Mucosa of descending colon (tissue), 3 donors: Measurements from ENCODE around the gene SUCLG2. TPM values are rescaled to one million over a fixed set of nuclear protein-coding genes. Genes with fewer than 3 reads are reported as not detected.

Experiments used
- ATAC-seq: fragments of 200-7000 bp; cut with Tn5 transposase; one replicate; pipeline ENCODE4 v1.9.1; 2020; ENCODE audit warnings: mild to moderate bottlenecking, moderate library complexity
- DNase-seq, 3 donors: peaks; one replicate each; pipeline ENCODE4 v3.0.0-alpha.2; 2020
- H3K36me3 ChIP-seq: fragments of 200-600 bp; one replicate; pipeline ENCODE4 v1.8.0; 2021; ENCODE audit warnings: low read depth, mild to moderate bottlenecking
- H3K4me1 ChIP-seq: fragments of 200-600 bp; one replicate; pipeline ENCODE4 v1.8.0; 2021; ENCODE audit warnings: low read depth, mild to moderate bottlenecking
- H3K4me3 ChIP-seq: fragments of 200-600 bp; one replicate; pipeline ENCODE4 v1.8.0; 2021; ENCODE audit warnings: mild to moderate bottlenecking
- H3K9me3 ChIP-seq: fragments of 200-600 bp; one replicate; pipeline ENCODE4 v1.8.0; 2021; ENCODE audit warnings: mild to moderate bottlenecking
- CTCF ChIP-seq: fragments of 200-600 bp; IDR thresholded peaks from one replicate; pipeline ENCODE4 v1.8.0; 2022; ENCODE audit warnings: antibody characterized with exemption, mild to moderate bottlenecking
- intact Hi-C, 2 donors: fragments of 100-400 bp; cut with DNase I in 1 of 2; cut with micrococcal nuclease in 1 of 2; formaldehyde crosslinking; loops; one replicate each; pipeline versions ENCODE4 v1.11.0 to v1.11.1; 2022; cut with DNase I, micrococcal nuclease
- total RNA-seq, 3 donors: library from RNA; stranded (reverse); fragmentation: NEBNext Ultra II Directional in 2 of 3; extraction: Animal tissue kit (Norgen Biotek cat#: 25700) in 2 of 3; gene quantifications; one replicate each; pipeline versions ENCODE4 v1.2.1 to v1.2.4, GENCODE V29; 2021 to 2023
- donor health status: DM: no; HTN: no; CAD: no; lungs with moderate emphysema.
- donor health status: DM: no; HTN: no; CAD: no.
- donor health status: DM: no; HTN: yes; CAD: no.

Gene SUCLG2
- total RNA-seq, 3 donors from 2014 or later = 136 to 238 (median 153) TPM

GRCh38 chr3:67614195-67614594 is 40.2 kb downstream of the SUCLG2 start:
- no peak overlapping the region for H3K4me3 ChIP-seq
- DNase-seq (no peak), ATAC-seq (no peak)
- no peak for TF ChIP-seq CTCF
- no peaks in the 10 kb centered on the region for H3K36me3 ChIP-seq
- no peaks in the 10 kb centered on the region for H3K4me1 ChIP-seq
- H3K9me3 ChIP-seq = no peaks in the 10 kb centered on the region
- intact Hi-C loops = no loop called here

- DNase-seq (no peak), ATAC-seq (no peak)
- no peak for TF ChIP-seq CTCF
- Histone ChIP-seq H3K36me3 (no peaks in the 10 kb centered on the region), H3K4me1 (no peaks in the 10 kb centered on the region), H3K9me3 (no peaks in the 10 kb centered on the region), H3K4me3 (no peak overlapping the region)
- intact Hi-C loops = no loop called here
Measured at GRCh38 chr3:67610458-67610857, 44.0 kb downstream of the SUCLG2 start.

GRCh38 chr3:67609709-67610108 is 44.7 kb downstream of the SUCLG2 start:
- no peaks in the 10 kb centered on the region for H3K9me3 ChIP-seq
- DNase-seq (no peak), ATAC-seq (no peak)
- no peaks in the 10 kb centered on the region for H3K4me1 ChIP-seq
- H3K36me3 ChIP-seq = no peaks in the 10 kb centered on the region
- TF ChIP-seq CTCF = no peak
- no peak overlapping the region for H3K4me3 ChIP-seq
- intact Hi-C loops = no loop called here

- Histone ChIP-seq H3K9me3 (no peaks in the 10 kb centered on the region), H3K4me1 (no peaks in the 10 kb centered on the region), H3K4me3 (no peak overlapping the region), H3K36me3 (no peaks in the 10 kb centered on the region)
- DNase-seq (no peak), ATAC-seq (no peak)
- intact Hi-C loops = no loop called here
- TF ChIP-seq CTCF = no peak
Measured at GRCh38 chr3:67608034-67608433, 46.4 kb downstream of the SUCLG2 start.

GRCh38 chr3:67605377-67605776 is 49.0 kb downstream of the SUCLG2 start:
- DNase-seq (no peak), ATAC-seq (no peak)
- no peaks in the 10 kb centered on the region for H3K36me3 ChIP-seq
- no peak for TF ChIP-seq CTCF
- H3K4me3 ChIP-seq = no peak overlapping the region
- no peaks in the 10 kb centered on the region for H3K4me1 ChIP-seq
- H3K9me3 ChIP-seq = no peaks in the 10 kb centered on the region
- intact Hi-C loops = no loop called here

- TF ChIP-seq CTCF = no peak
- H3K9me3 ChIP-seq = no peaks in the 10 kb centered on the region
- DNase-seq = no peak
- no peak overlapping the region for H3K4me3 ChIP-seq
- H3K4me1 ChIP-seq = no peaks in the 10 kb centered on the region
- no peak for ATAC-seq
- H3K36me3 ChIP-seq = no peaks in the 10 kb centered on the region
- intact Hi-C loops = no loop called here
Measured at GRCh38 chr3:67602816-67603215, 51.6 kb downstream of the SUCLG2 start.
